HCT116 (cell line): Measurements from ENCODE around the gene TRPM4. TPM values are rescaled to one million over a fixed set of nuclear protein-coding genes. Genes with fewer than 3 reads are reported as not detected.

ENCODE experiments used
- ATAC-seq: fragments of 200-7000 bp; cut with Tn5 transposase; 2 replicates; pipeline ENCODE4 v1.9.1; 2020; ENCODE audit warnings: mild to moderate bottlenecking, moderate library complexity
- BruUV-seq: library from RNA; stranded (reverse); fragments of 400-500 nt; replicated peaks from 2 replicates; lab custom pipeline; 2021; lab: Mats Ljungman, UMichigan
- CTCF ChIA-PET: fragments of 300-600 bp; sonication (Branson Sonifier 250); formaldehyde crosslinking; loops from one replicate; lab custom pipeline; 2021; ENCODE audit warnings: antibody characterized with exemption; lab: Charles Lee
- POLR2A ChIA-PET: fragments of 300-600, 350-600 bp; sonication (Branson Sonifier 250); formaldehyde crosslinking; loops from one replicate; lab custom pipeline; 2021; ENCODE audit warnings: antibody characterized with exemption; lab: Charles Lee
- RAD21 ChIA-PET, 2 experiments: fragments of 300-600 bp; sonication (Branson Sonifier 250); formaldehyde crosslinking; loops; one replicate each; lab custom pipeline; 2023; ENCODE audit warnings: low total read pairs in 2 of 2; ENCODE audit not compliant: uncharacterized antibody in 2 of 2, unreplicated experiment in 2 of 2, low non-redundant PET in 1 of 2; lab: Charles Lee
- DNase-seq: peaks from one replicate; pipeline ENCODE4 v3.0.0-alpha.2; 2010; ENCODE audit warnings: low read depth, low spot score
- H2AFZ ChIP-seq: fragments of 200-600 bp; shearing (Covaris generic), sonication (generic); 2 replicates; pipeline ENCODE4 v1.6.1; 2017; ENCODE audit warnings: low read depth, mixed run types, mixed read lengths, antibody characterized with exemption, low read length; ENCODE audit not compliant: poor library complexity, severe bottlenecking
- H3K27ac ChIP-seq: 2 replicates; pipeline ENCODE4 v1.5.1; 2012; ENCODE audit warnings: low read depth, low read length
- H3K27me3 ChIP-seq: fragments of 200-600 bp; sonication (generic); 2 replicates; pipeline ENCODE4 v1.6.1; 2016; ENCODE audit warnings: mixed run types, low read length, mixed read lengths; ENCODE audit not compliant: insufficient read depth
- H3K36me3 ChIP-seq, 2 experiments: fragments of 200-500 bp in 1 of 2; fragments of 200-600 bp in 1 of 2; sonication (Bioruptor generic) in 1 of 2; sonication (generic) in 1 of 2; 2 replicates each; pipeline versions ENCODE4 v1.5.1 to v1.6.1; 2014 to 2016; ENCODE audit warnings: low read length in 2 of 2, inconsistent platforms in 1 of 2, mixed read lengths in 1 of 2, mixed run types in 1 of 2; ENCODE audit not compliant: insufficient read depth in 2 of 2, control insufficient read depth in 1 of 2
- H3K4me1 ChIP-seq, 2 experiments: fragments of 200-600 bp in 1 of 2; sonication (generic) in 1 of 2; 2 replicates each; pipeline versions ENCODE4 v1.5.1 to v1.6.1; 2012 to 2017; ENCODE audit warnings: low read length in 2 of 2, inconsistent platforms in 1 of 2, mild to moderate bottlenecking in 1 of 2, mixed read lengths in 1 of 2, mixed run types in 1 of 2, moderate library complexity in 1 of 2; ENCODE audit not compliant: insufficient read depth in 2 of 2, control insufficient read depth in 1 of 2
- H3K4me2 ChIP-seq: fragments of 200-600 bp; sonication (generic); 2 replicates; pipeline ENCODE4 v1.6.1; 2017; ENCODE audit warnings: mixed run types, low read length, mixed read lengths
- H3K4me3 ChIP-seq, 2 experiments: fragments of 200-600 bp in 1 of 2; sonication (generic) in 1 of 2; replicated peaks in 1 of 2; 2 replicates each; pipeline ENCODE4 v1.5.1; 2011 to 2016; ENCODE audit warnings: low read length in 2 of 2, control low read depth in 1 of 2, low read depth in 1 of 2, mild to moderate bottlenecking in 1 of 2, mixed read lengths in 1 of 2, mixed run types in 1 of 2
- H3K79me2 ChIP-seq: fragments of 200-600 bp; sonication (generic); 2 replicates; pipeline ENCODE4 v1.6.1; 2017; ENCODE audit warnings: mild to moderate bottlenecking, mixed run types, low read length, moderate library complexity, mixed read lengths; ENCODE audit not compliant: insufficient read depth
- H3K9ac ChIP-seq: fragments of 200-600 bp; sonication (generic); 2 replicates; pipeline ENCODE4 v1.6.1; 2016; ENCODE audit warnings: low read length, mixed read lengths
- H3K9me2 ChIP-seq: fragments of 200-600 bp; sonication (generic), shearing (Covaris generic); 2 replicates; pipeline ENCODE4 v1.6.1; 2017; ENCODE audit warnings: mixed run types, mild to moderate bottlenecking, moderate library complexity; ENCODE audit not compliant: insufficient read depth
- H3K9me3 ChIP-seq, 2 experiments: fragments of 200-500 bp in 1 of 2; fragments of 200-600 bp in 1 of 2; sonication (Bioruptor generic) in 1 of 2; sonication (generic) in 1 of 2; 2 replicates each; pipeline ENCODE4 v1.6.1; 2014 to 2017; ENCODE audit warnings: low read length in 2 of 2, mixed read lengths in 2 of 2, inconsistent platforms in 1 of 2, low read depth in 1 of 2, mild to moderate bottlenecking in 1 of 2, mixed run types in 1 of 2, moderate library complexity in 1 of 2; ENCODE audit not compliant: control insufficient read depth in 1 of 2, insufficient read depth in 1 of 2
- H4K20me1 ChIP-seq: fragments of 200-600 bp; sonication (generic), shearing (Covaris generic); 2 replicates; pipeline ENCODE4 v1.6.1; 2017; ENCODE audit warnings: mixed run types, mild to moderate bottlenecking, moderate library complexity; ENCODE audit not compliant: insufficient read depth
- CEBPB ChIP-seq: IDR thresholded peaks from 2 replicates; pipeline ENCODE4 v1.6.1; 2012; ENCODE audit warnings: low read depth
- CTCF ChIP-seq, 3 experiments: fragments of 200-600 bp in 1 of 3; sonication (generic) in 1 of 3; IDR thresholded peaks in 2 of 3; conservative IDR thresholded peaks in 1 of 3; 2 replicates each; pipeline ENCODE4 v1.5.1; 2012 to 2017; ENCODE audit warnings: low read depth in 2 of 3, low read length in 2 of 3, antibody characterized with exemption in 1 of 3, borderline replicate concordance in 1 of 3, control low read depth in 1 of 3, mild to moderate bottlenecking in 1 of 3, mixed read lengths in 1 of 3, mixed run types in 1 of 3, moderate library complexity in 1 of 3; ENCODE audit not compliant: insufficient read depth in 1 of 3
- EZH2 ChIP-seq: fragments of 200-600 bp; sonication (generic); IDR thresholded peaks from 2 replicates; pipeline ENCODE4 v1.6.1; 2017; ENCODE audit warnings: antibody characterized with exemption, mixed run types
- FOSL1 ChIP-seq: IDR thresholded peaks from 2 replicates; pipeline ENCODE4 v1.6.1; 2012; ENCODE audit warnings: low read depth
- JUND ChIP-seq: IDR thresholded peaks from 2 replicates; pipeline ENCODE4 v1.6.1; 2012
- MAX ChIP-seq: IDR thresholded peaks from 2 replicates; pipeline ENCODE4 v1.6.1; 2012
- POLR2A ChIP-seq: IDR thresholded peaks from 2 replicates; pipeline ENCODE4 v1.7.0; 2011; ENCODE audit warnings: borderline replicate concordance; ENCODE audit not compliant: insufficient read depth, insufficient read length; ENCODE audit errors: extremely low read depth
- RAD21 ChIP-seq: IDR thresholded peaks from 2 replicates; pipeline ENCODE4 v1.6.1; 2012; ENCODE audit warnings: low read depth, mild to moderate bottlenecking
- SP1 ChIP-seq: IDR thresholded peaks from 2 replicates; pipeline ENCODE4 v1.6.1; 2012; ENCODE audit warnings: low read depth
- YY1 ChIP-seq: IDR thresholded peaks from 2 replicates; pipeline ENCODE4 v1.6.1; 2011; ENCODE audit warnings: low read length, low read depth, moderate library complexity, mild to moderate bottlenecking; ENCODE audit not compliant: insufficient replicate concordance; ENCODE audit errors: extremely low read depth
- ZBTB33 ChIP-seq: IDR thresholded peaks from 2 replicates; pipeline ENCODE4 v1.6.1; 2011; ENCODE audit warnings: mild to moderate bottlenecking, low read length, moderate library complexity; ENCODE audit not compliant: insufficient replicate concordance; ENCODE audit errors: extremely low read depth
- ZFX ChIP-seq: fragments of 450-650 bp; IDR thresholded peaks from 2 replicates; pipeline ENCODE4 v1.6.1; 2017
- intact Hi-C: fragments of 100-400 bp; cut with micrococcal nuclease; formaldehyde crosslinking; loops from 2 replicates; pipeline ENCODE4 v1.10.0; 2022
- total RNA-seq: library from RNA; stranded (reverse); gene quantifications from one replicate; pipeline ENCODE4 v1.2.1, GENCODE V29; 2021; ENCODE audit not compliant: unreplicated experiment

Gene TRPM4
- total RNA-seq, 1 experiment from 2014 or later: 44.2 TPM

GRCh38 chr19:49155820-49156346, 1.7 kb upstream of the TRPM4 start:
- no peak for ATAC-seq

More at GRCh38 chr19:49155820-49156346, 1.7 kb upstream of the TRPM4 start:
- TF ChIP-seq YY1 (no peak), CEBPB (no peak), RAD21 (no peak), FOSL1 (no peak), EZH2 (no peak), CTCF (IDR thresholded peaks at IDR 0.05 in 2 of 3, conservative IDR thresholded peaks at IDR 0.05 in 1 of 3; ENCODE audit: borderline replicate concordance in 1 of 3, insufficient read depth in 1 of 3, low read depth in 2 of 3, low read length in 2 of 3) (no peak), SP1 (no peak), MAX (no peak), JUND (no peak), POLR2A (no peak), ZFX (no peak), ZBTB33 (no peak)
- Histone ChIP-seq H3K4me2 (no peak overlapping the region), H2AFZ (no peak overlapping the region), H3K36me3 (no peaks in the 10 kb centered on the region), H3K9ac (no peak overlapping the region), H3K4me1 (peaks cover 18 to 39% of the 10 kb centered on the region in 2 experiments), H3K4me3 (no peak overlapping the region), H3K9me2 (no peaks in the 10 kb centered on the region), H3K27me3 (no peaks in the 10 kb centered on the region), H3K27ac (no peak overlapping the region), H3K79me2 (peaks cover 13% of the 10 kb centered on the region), H4K20me1 (no peaks in the 10 kb centered on the region), H3K9me3 (no peaks in the 10 kb centered on the region)
- CTCF ChIA-PET: no interaction called here
- no peak for DNase-seq
- RAD21 ChIA-PET: no interaction called here
- intact Hi-C loops: loop anchor here (2.0 kb wide), 1 partner anchor 43 kb away; no protein-coding TSS in a partner anchor
- POLR2A ChIA-PET: no interaction called here
- no TSS peak for BruUV-seq
